Measurements from ENCODE around the gene CCDC3. TPM values are rescaled to one million over a fixed set of nuclear protein-coding genes. Genes with fewer than 3 reads are reported as not detected.

CCDC3 gene
- total and polyA plus RNA-seq, 4 donors = 2.2 to 12.3 (median 6.6) TPM

GRCh38 chr10:13000431-13000830 lies 1.1 kb downstream of the CCDC3 start:
- Histone ChIP-seq H3K27ac (ENCODE audit: low read depth in 1 of 2, low read length in 2 of 2) (no peak overlapping the region), H3K9ac (ENCODE audit: low read depth in 1 of 2, low read length in 2 of 2) (no peak overlapping the region), H3K9me3 (ENCODE audit: control insufficient read depth in 4 of 4, low read length in 3 of 4) (no peaks in the 10 kb centered on the region), H3K4me1 (ENCODE audit: control insufficient read depth in 4 of 4, insufficient read depth in 4 of 4, low read length in 3 of 4) (peaks cover 0 to 16% (median 4%) of the 10 kb centered on the region in 4 donors), H3K27me3 (ENCODE audit: control insufficient read depth in 4 of 4, insufficient read depth in 4 of 4, low read length in 3 of 4) (peaks cover 0 to 5% (median 1%) of the 10 kb centered on the region in 4 donors), H3K36me3 (ENCODE audit: control insufficient read depth in 4 of 4, insufficient read depth in 3 of 4, low read depth in 1 of 4, low read length in 3 of 4) (no peaks in the 10 kb centered on the region), H3K4me3 (ENCODE audit: low read depth in 1 of 3, low read length in 3 of 3) (peak overlapping the region in 1 of 3 donors; percentile 61)
- no peak for DNase-seq (ENCODE audit: low spot score)
- TF ChIP-seq RXRA (IDR thresholded peaks at IDR 0.05) = peak in 1 of 2 donors; percentile 21
- TF ChIP-seq, protein P1, sequence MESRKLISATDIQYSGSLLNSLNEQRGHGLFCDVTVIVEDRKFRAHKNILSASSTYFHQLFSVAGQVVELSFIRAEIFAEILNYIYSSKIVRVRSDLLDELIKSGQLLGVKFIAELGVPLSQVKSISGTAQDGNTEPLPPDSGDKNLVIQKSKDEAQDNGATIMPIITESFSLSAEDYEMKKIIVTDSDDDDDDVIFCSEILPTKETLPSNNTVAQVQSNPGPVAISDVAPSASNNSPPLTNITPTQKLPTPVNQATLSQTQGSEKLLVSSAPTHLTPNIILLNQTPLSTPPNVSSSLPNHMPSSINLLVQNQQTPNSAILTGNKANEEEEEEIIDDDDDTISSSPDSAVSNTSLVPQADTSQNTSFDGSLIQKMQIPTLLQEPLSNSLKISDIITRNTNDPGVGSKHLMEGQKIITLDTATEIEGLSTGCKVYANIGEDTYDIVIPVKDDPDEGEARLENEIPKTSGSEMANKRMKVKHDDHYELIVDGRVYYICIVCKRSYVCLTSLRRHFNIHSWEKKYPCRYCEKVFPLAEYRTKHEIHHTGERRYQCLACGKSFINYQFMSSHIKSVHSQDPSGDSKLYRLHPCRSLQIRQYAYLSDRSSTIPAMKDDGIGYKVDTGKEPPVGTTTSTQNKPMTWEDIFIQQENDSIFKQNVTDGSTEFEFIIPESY (IDR thresholded peaks at IDR 0.05) = no peak
- no peak for TF ChIP-seq FOXA1 (IDR thresholded peaks at IDR 0.05)
- WGBS = 46% methylated on average over 4 of the region's 4 CpGs

DNA sequence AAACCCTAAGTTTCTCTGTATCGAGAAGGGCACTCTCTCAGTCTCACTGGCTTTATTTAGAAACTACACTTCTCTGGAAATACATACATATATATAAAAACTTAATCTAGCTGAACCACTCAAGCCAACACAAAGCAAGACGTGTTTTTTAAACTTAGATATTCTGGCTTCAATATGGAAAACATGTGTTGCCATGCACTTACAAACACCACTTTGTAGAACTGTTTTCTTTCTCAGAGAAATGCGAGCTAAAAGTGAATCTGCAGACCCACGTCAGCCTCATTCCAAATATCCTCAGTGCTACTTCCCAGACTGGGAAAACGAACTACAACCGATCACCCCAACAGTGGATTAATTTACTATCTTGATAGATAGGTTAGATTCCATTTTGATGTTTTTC lies 1.7 kb downstream of the CCDC3 start:
- Histone ChIP-seq H3K36me3 (ENCODE audit: control insufficient read depth in 4 of 4, insufficient read depth in 3 of 4, low read depth in 1 of 4, low read length in 3 of 4) (no peaks in the 10 kb centered on the region), H3K4me1 (ENCODE audit: control insufficient read depth in 4 of 4, insufficient read depth in 4 of 4, low read length in 3 of 4) (peaks cover 0 to 16% (median 4%) of the 10 kb centered on the region in 4 donors), H3K9me3 (ENCODE audit: control insufficient read depth in 4 of 4, low read length in 3 of 4) (no peaks in the 10 kb centered on the region), H3K27me3 (ENCODE audit: control insufficient read depth in 4 of 4, insufficient read depth in 4 of 4, low read length in 3 of 4) (peaks cover 0 to 5% (median 1%) of the 10 kb centered on the region in 4 donors), H3K9ac (ENCODE audit: low read depth in 1 of 2, low read length in 2 of 2) (no peak overlapping the region), H3K4me3 (ENCODE audit: low read depth in 1 of 3, low read length in 3 of 3) (no peak overlapping the region), H3K27ac (ENCODE audit: low read depth in 1 of 2, low read length in 2 of 2) (no peak overlapping the region)
- no peak for DNase-seq (ENCODE audit: low spot score)
- WGBS = 78% methylated on average over 6 of the region's 6 CpGs
- no peak for TF ChIP-seq JUND (IDR thresholded peaks at IDR 0.05)
- TF ChIP-seq SP1 (IDR thresholded peaks at IDR 0.05) = no peak
- TF ChIP-seq, protein P2, sequence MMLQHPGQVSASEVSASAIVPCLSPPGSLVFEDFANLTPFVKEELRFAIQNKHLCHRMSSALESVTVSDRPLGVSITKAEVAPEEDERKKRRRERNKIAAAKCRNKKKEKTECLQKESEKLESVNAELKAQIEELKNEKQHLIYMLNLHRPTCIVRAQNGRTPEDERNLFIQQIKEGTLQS (IDR thresholded peaks at IDR 0.05) = no peak
- TF ChIP-seq REST (IDR thresholded peaks at IDR 0.05) = no peak
- TF ChIP-seq, protein P3, sequence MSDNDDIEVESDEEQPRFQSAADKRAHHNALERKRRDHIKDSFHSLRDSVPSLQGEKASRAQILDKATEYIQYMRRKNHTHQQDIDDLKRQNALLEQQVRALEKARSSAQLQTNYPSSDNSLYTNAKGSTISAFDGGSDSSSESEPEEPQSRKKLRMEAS (IDR thresholded peaks at IDR 0.05) = no peak
- no peak for TF ChIP-seq TAF1 (conservative IDR thresholded peaks at IDR 0.05)
- no peak for TF ChIP-seq RXRA (IDR thresholded peaks at IDR 0.05)

DNA sequence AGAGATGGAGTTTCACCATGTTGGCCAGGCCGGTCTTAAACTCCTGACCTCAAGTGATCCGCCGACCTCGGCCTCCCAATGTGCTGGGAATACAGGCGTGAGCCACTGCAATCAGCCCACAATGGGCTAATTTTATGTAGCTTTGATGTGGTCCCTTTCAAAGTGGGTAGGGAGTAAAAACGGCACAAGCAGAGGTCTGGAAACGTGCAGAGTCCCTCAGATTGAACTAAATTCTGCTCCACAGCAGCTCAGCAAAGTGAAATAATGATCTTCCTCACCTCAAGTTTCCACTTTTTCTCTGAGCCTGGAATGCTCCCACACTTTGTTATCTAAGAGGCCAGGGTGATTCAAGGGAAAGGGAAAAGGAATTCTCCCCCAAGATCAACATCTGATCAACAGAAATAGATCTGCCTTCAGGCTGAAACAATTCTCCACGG lies 6.1 kb downstream of the CCDC3 start:
- H3K4me3 ChIP-seq (ENCODE audit: low read depth in 1 of 3, low read length in 3 of 3) = no peak overlapping the region
- no peak for DNase-seq (ENCODE audit: low spot score)
- no peaks in the 10 kb centered on the region for H3K36me3 ChIP-seq (ENCODE audit: control insufficient read depth in 4 of 4, insufficient read depth in 3 of 4, low read depth in 1 of 4, low read length in 3 of 4)
- no peaks in the 10 kb centered on the region for H3K27me3 ChIP-seq (ENCODE audit: control insufficient read depth in 4 of 4, insufficient read depth in 4 of 4, low read length in 3 of 4)
- no peak overlapping the region for H3K9ac ChIP-seq (ENCODE audit: low read depth in 1 of 2, low read length in 2 of 2)
- H3K9me3 ChIP-seq (ENCODE audit: control insufficient read depth in 4 of 4, low read length in 3 of 4) = no peaks in the 10 kb centered on the region
- WGBS = 73% methylated on average over 8 of the region's 8 CpGs
- H3K27ac ChIP-seq (ENCODE audit: low read depth in 1 of 2, low read length in 2 of 2) = no peak overlapping the region
- H3K4me1 ChIP-seq (ENCODE audit: control insufficient read depth in 4 of 4, insufficient read depth in 4 of 4, low read length in 3 of 4) = peaks cover 2 to 12% (median 8%) of the 10 kb centered on the region in 4 donors
- TF ChIP-seq, protein P3 (IDR thresholded peaks at IDR 0.05) = no peak
- TF ChIP-seq REST (IDR thresholded peaks at IDR 0.05) (no peak), TAF1 (conservative IDR thresholded peaks at IDR 0.05) (no peak), JUND (IDR thresholded peaks at IDR 0.05) (no peak), HNF4G (IDR thresholded peaks at IDR 0.05) (no peak), HNF4A (conservative IDR thresholded peaks at IDR 0.05) (no peak), NR2F2 (IDR thresholded peaks at IDR 0.05) (no peak), EGR1 (IDR thresholded peaks at IDR 0.05; ENCODE audit: low read depth in 2 of 2) (no peak)
- TF ChIP-seq, protein P1 (IDR thresholded peaks at IDR 0.05) = no peak

Measured in liver (tissue), 9 donors.